ENCODE measurements around the gene MAFG. TPM values are rescaled to one million over a fixed set of nuclear protein-coding genes. Genes with fewer than 3 reads are reported as not detected.

MAFG gene
- total RNA-seq, 1 experiment from 2014 or later, result 29.8 TPM

GRCh38 chr17:81924557-81925532 lies 2.7 kb downstream of the MAFG start:
- DNase-seq (ENCODE audit: low spot score), result no peak

More at GRCh38 chr17:81924557-81925532, 2.7 kb downstream of the MAFG start:
- peak overlapping the region; percentile 94 for H3K27ac Mint-ChIP-seq
- H3K27me3 Mint-ChIP-seq (ENCODE audit: low read depth), result peaks cover 3% of the 10 kb centered on the region; the same call in 1 of the 2 replicates
- peaks cover 29% of the 10 kb centered on the region for H3K4me1 Mint-ChIP-seq
- TF ChIP-seq ZNF281 (CRISPR knock-in tag; IDR thresholded peaks at IDR 0.05) (peak; percentile 70), MAX (CRISPR knock-in tag; IDR thresholded peaks at IDR 0.05) (peak; percentile 49; the same call in 1 of the 2 replicates), ATF3 (CRISPR knock-in tag; conservative IDR thresholded peaks at IDR 0.05) (no peak), MXD4 (CRISPR knock-in tag; IDR thresholded peaks at IDR 0.05; ENCODE audit: borderline replicate concordance) (no peak), PRDM15 (CRISPR knock-in tag; IDR thresholded peaks at IDR 0.05) (peak; percentile 25; the same call in 1 of the 2 replicates)
- peak overlapping the region; percentile 75 for H3K4me3 Mint-ChIP-seq
- ChIA-PET POLR2A (interaction anchor here (0.6 to 2.5 kb wide), 6 partner anchors 8 to 222 kb away, joined by 3 to 9 read pairs (median 6); partner anchors contain the start of genes ANAPC11, CENPX and LRRC45), CTCF (interaction anchor here (1.2 to 2.9 kb wide), 8 partner anchors 14 to 106 kb away, joined by 3 to 15 read pairs (median 8); partner anchors contain the start of gene PCYT2)
- no peaks in the 10 kb centered on the region for H3K9me3 Mint-ChIP-seq
- ATAC-seq, result peak; percentile 1; the same call in 1 of the 2 replicates
- H3K36me3 Mint-ChIP-seq, result peaks cover 10% of the 10 kb centered on the region

All from WTC11 (cell line).